HEK293 (cell line): ENCODE measurements around the gene PPP1CA.

ENCODE experiments used
- BCL11A ChIP-seq: fragments of 450-650 bp; formaldehyde crosslinking; IDR thresholded peaks from 2 replicates; pipeline ENCODE4 v1.5.1; 2016; ENCODE audit warnings: low read depth, missing biosample characterization, missing genetic modification characterization
- ZNF10 ChIP-seq: fragments of 450-650 bp; formaldehyde crosslinking; IDR thresholded peaks from 2 replicates; pipeline ENCODE4 v1.5.1; 2017; ENCODE audit warnings: missing biosample characterization, missing genetic modification characterization
- ZNF121 ChIP-seq: fragments of 450-650 bp; formaldehyde crosslinking; IDR thresholded peaks from 2 replicates; pipeline ENCODE4 v1.5.1; 2016; ENCODE audit warnings: missing biosample characterization, missing genetic modification characterization
- ZNF24 ChIP-seq: fragments of 450-650 bp; formaldehyde crosslinking; IDR thresholded peaks from 2 replicates; pipeline ENCODE4 v1.5.1; 2016; ENCODE audit warnings: missing biosample characterization, missing genetic modification characterization
- ZNF433 ChIP-seq: fragments of 450-650 bp; formaldehyde crosslinking; IDR thresholded peaks from 2 replicates; pipeline ENCODE4 v1.5.1; 2016; ENCODE audit warnings: missing biosample characterization, missing genetic modification characterization, low read depth
- ZNF560 ChIP-seq: fragments of 450-650 bp; formaldehyde crosslinking; IDR thresholded peaks from 2 replicates; pipeline ENCODE4 v1.5.1; 2017; ENCODE audit warnings: missing biosample characterization, missing genetic modification characterization, borderline replicate concordance
- ZNF792 ChIP-seq: fragments of 450-650 bp; formaldehyde crosslinking; IDR thresholded peaks from 2 replicates; pipeline ENCODE4 v1.5.1; 2016; ENCODE audit warnings: missing biosample characterization, missing genetic modification characterization
- TF ChIP-seq, protein P1 (sequence below): fragments of 450-650 bp; formaldehyde crosslinking; IDR thresholded peaks from 2 replicates; pipeline ENCODE4 v1.5.1; 2016; ENCODE audit warnings: missing biosample characterization, missing genetic modification characterization
- TF ChIP-seq, protein P2 (sequence below): fragments of 450-650 bp; formaldehyde crosslinking; IDR thresholded peaks from 2 replicates; pipeline ENCODE4 v1.5.1; 2017; ENCODE audit warnings: missing biosample characterization, missing genetic modification characterization
- TF ChIP-seq, protein P3 (sequence below): fragments of 450-650 bp; formaldehyde crosslinking; IDR thresholded peaks from 2 replicates; pipeline ENCODE4 v1.5.1; 2016; ENCODE audit warnings: missing biosample characterization, missing genetic modification characterization
- TF ChIP-seq, protein P4 (sequence below): fragments of 450-650 bp; formaldehyde crosslinking; IDR thresholded peaks from 2 replicates; pipeline ENCODE4 v1.5.1; 2016; ENCODE audit warnings: missing biosample characterization, missing genetic modification characterization
- TF ChIP-seq, protein P5 (sequence below): fragments of 450-650 bp; formaldehyde crosslinking; IDR thresholded peaks from 2 replicates; pipeline ENCODE4 v1.5.1; 2016; ENCODE audit warnings: missing biosample characterization, missing genetic modification characterization

DNA sequence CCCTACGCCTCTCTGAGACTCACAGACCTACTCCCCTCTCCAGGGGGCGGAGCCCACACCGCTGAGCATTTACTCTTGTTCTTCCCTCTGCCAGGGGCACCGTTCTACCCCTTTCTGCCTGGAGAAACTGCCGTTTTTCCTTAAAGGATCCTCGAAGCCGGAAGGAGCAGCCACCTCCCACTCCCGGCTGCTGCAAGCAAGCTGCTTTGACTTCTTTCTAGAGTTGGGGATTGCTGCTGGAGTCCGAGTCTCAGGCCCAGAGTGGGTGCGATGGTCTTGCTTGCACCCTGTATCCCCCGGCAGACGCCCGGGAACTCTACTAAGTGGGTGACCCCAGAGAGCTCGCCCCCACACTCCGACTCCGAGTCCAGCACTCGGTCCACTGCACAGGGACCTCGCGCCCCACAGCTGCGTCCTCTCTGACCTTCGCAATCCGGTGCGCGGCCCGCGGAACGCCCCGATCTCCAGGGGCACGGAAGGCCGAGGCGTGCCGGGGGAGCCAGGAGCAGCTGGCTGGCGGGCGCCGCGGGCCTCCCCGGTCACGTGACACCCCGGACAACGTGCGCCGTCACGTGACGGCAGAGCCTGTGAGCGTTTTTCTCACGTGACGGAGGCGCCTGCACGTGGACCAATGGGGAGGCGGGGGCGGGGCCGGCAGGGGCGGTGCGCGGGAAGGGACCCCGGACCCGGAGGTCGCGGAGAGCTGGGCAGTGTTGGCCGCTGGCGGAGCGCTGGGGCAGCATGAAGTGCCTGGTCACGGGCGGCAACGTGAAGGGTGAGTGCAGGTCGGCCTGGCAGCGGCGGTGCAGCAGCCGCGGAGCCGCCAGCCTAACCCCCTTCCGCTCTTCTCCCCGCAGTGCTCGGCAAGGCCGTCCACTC, 10.1 kb downstream of the PPP1CA start, which contains the start of gene RAD9A:
- no peak for TF ChIP-seq BCL11A (tag by site-specific recombination)
- TF ChIP-seq, protein P1, sequence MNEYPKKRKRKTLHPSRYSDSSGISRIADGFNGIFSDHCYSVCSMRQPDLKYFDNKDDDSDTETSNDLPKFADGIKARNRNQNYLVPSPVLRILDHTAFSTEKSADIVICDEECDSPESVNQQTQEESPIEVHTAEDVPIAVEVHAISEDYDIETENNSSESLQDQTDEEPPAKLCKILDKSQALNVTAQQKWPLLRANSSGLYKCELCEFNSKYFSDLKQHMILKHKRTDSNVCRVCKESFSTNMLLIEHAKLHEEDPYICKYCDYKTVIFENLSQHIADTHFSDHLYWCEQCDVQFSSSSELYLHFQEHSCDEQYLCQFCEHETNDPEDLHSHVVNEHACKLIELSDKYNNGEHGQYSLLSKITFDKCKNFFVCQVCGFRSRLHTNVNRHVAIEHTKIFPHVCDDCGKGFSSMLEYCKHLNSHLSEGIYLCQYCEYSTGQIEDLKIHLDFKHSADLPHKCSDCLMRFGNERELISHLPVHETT = no peak
- TF ChIP-seq, protein P2, sequence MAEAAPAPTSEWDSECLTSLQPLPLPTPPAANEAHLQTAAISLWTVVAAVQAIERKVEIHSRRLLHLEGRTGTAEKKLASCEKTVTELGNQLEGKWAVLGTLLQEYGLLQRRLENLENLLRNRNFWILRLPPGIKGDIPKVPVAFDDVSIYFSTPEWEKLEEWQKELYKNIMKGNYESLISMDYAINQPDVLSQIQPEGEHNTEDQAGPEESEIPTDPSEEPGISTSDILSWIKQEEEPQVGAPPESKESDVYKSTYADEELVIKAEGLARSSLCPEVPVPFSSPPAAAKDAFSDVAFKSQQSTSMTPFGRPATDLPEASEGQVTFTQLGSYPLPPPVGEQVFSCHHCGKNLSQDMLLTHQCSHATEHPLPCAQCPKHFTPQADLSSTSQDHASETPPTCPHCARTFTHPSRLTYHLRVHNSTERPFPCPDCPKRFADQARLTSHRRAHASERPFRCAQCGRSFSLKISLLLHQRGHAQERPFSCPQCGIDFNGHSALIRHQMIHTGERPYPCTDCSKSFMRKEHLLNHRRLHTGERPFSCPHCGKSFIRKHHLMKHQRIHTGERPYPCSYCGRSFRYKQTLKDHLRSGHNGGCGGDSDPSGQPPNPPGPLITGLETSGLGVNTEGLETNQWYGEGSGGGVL (tag by site-specific recombination) = peak; percentile 16; the same call in 1 of the 2 replicates
- peak; percentile 92 for TF ChIP-seq ZNF24 (tag by site-specific recombination)
- TF ChIP-seq, protein P3, sequence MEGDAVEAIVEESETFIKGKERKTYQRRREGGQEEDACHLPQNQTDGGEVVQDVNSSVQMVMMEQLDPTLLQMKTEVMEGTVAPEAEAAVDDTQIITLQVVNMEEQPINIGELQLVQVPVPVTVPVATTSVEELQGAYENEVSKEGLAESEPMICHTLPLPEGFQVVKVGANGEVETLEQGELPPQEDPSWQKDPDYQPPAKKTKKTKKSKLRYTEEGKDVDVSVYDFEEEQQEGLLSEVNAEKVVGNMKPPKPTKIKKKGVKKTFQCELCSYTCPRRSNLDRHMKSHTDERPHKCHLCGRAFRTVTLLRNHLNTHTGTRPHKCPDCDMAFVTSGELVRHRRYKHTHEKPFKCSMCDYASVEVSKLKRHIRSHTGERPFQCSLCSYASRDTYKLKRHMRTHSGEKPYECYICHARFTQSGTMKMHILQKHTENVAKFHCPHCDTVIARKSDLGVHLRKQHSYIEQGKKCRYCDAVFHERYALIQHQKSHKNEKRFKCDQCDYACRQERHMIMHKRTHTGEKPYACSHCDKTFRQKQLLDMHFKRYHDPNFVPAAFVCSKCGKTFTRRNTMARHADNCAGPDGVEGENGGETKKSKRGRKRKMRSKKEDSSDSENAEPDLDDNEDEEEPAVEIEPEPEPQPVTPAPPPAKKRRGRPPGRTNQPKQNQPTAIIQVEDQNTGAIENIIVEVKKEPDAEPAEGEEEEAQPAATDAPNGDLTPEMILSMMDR (tag by site-specific recombination) = no peak; the same call in 1 of the 2 replicates
- no peak for TF ChIP-seq ZNF121
- TF ChIP-seq ZNF10 (tag by site-specific recombination) = no peak
- TF ChIP-seq, protein P4, sequence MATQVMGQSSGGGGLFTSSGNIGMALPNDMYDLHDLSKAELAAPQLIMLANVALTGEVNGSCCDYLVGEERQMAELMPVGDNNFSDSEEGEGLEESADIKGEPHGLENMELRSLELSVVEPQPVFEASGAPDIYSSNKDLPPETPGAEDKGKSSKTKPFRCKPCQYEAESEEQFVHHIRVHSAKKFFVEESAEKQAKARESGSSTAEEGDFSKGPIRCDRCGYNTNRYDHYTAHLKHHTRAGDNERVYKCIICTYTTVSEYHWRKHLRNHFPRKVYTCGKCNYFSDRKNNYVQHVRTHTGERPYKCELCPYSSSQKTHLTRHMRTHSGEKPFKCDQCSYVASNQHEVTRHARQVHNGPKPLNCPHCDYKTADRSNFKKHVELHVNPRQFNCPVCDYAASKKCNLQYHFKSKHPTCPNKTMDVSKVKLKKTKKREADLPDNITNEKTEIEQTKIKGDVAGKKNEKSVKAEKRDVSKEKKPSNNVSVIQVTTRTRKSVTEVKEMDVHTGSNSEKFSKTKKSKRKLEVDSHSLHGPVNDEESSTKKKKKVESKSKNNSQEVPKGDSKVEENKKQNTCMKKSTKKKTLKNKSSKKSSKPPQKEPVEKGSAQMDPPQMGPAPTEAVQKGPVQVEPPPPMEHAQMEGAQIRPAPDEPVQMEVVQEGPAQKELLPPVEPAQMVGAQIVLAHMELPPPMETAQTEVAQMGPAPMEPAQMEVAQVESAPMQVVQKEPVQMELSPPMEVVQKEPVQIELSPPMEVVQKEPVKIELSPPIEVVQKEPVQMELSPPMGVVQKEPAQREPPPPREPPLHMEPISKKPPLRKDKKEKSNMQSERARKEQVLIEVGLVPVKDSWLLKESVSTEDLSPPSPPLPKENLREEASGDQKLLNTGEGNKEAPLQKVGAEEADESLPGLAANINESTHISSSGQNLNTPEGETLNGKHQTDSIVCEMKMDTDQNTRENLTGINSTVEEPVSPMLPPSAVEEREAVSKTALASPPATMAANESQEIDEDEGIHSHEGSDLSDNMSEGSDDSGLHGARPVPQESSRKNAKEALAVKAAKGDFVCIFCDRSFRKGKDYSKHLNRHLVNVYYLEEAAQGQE = no peak
- TF ChIP-seq ZNF433 (tag by site-specific recombination) = 0 out of 2 replicates have a peak, but pooled peaks have one; percentile 25
- TF ChIP-seq ZNF792 (tag by site-specific recombination) = no peak
- no peak for TF ChIP-seq ZNF560 (tag by site-specific recombination)
- TF ChIP-seq, protein P5, sequence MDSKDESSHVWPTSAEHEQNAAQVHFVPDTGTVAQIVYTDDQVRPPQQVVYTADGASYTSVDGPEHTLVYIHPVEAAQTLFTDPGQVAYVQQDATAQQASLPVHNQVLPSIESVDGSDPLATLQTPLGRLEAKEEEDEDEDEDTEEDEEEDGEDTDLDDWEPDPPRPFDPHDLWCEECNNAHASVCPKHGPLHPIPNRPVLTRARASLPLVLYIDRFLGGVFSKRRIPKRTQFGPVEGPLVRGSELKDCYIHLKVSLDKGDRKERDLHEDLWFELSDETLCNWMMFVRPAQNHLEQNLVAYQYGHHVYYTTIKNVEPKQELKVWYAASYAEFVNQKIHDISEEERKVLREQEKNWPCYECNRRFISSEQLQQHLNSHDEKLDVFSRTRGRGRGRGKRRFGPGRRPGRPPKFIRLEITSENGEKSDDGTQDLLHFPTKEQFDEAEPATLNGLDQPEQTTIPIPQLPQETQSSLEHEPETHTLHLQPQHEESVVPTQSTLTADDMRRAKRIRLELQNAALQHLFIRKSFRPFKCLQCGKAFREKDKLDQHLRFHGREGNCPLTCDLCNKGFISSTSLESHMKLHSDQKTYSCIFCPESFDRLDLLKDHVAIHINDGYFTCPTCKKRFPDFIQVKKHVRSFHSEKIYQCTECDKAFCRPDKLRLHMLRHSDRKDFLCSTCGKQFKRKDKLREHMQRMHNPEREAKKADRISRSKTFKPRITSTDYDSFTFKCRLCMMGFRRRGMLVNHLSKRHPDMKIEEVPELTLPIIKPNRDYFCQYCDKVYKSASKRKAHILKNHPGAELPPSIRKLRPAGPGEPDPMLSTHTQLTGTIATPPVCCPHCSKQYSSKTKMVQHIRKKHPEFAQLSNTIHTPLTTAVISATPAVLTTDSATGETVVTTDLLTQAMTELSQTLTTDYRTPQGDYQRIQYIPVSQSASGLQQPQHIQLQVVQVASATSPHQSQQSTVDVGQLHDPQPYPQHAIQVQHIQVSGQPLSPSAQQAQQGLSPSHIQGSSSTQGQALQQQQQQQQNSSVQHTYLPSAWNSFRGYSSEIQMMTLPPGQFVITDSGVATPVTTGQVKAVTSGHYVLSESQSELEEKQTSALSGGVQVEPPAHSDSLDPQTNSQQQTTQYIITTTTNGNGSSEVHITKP (tag by site-specific recombination) = no peak
